HCT116 (cell line): ENCODE data around the gene TMEM140. TPM values are rescaled to one million over a fixed set of nuclear protein-coding genes. Genes with fewer than 3 reads are reported as not detected.

Experiments
- ATAC-seq: fragments of 200-7000 bp; cut with Tn5 transposase; 2 replicates; pipeline ENCODE4 v1.9.1; 2020; ENCODE audit warnings: mild to moderate bottlenecking, moderate library complexity
- BruUV-seq: library from RNA; stranded (reverse); fragments of 400-500 nt; replicated peaks from 2 replicates; lab custom pipeline; 2021; lab: Mats Ljungman, UMichigan
- CTCF ChIA-PET: fragments of 300-600 bp; sonication (Branson Sonifier 250); formaldehyde crosslinking; loops from one replicate; lab custom pipeline; 2021; ENCODE audit warnings: antibody characterized with exemption; lab: Charles Lee
- POLR2A ChIA-PET: fragments of 300-600, 350-600 bp; sonication (Branson Sonifier 250); formaldehyde crosslinking; loops from one replicate; lab custom pipeline; 2021; ENCODE audit warnings: antibody characterized with exemption; lab: Charles Lee
- RAD21 ChIA-PET, 2 experiments: fragments of 300-600 bp; sonication (Branson Sonifier 250); formaldehyde crosslinking; loops; one replicate each; lab custom pipeline; 2023; ENCODE audit warnings: low total read pairs in 2 of 2; ENCODE audit not compliant: uncharacterized antibody in 2 of 2, unreplicated experiment in 2 of 2, low non-redundant PET in 1 of 2; lab: Charles Lee
- DNase-seq: peaks from one replicate; pipeline ENCODE4 v3.0.0-alpha.2; 2010; ENCODE audit warnings: low read depth, low spot score
- H2AFZ ChIP-seq: fragments of 200-600 bp; shearing (Covaris generic), sonication (generic); 2 replicates; pipeline ENCODE4 v1.6.1; 2017; ENCODE audit warnings: low read depth, mixed run types, mixed read lengths, antibody characterized with exemption, low read length; ENCODE audit not compliant: poor library complexity, severe bottlenecking
- H3K27ac ChIP-seq: 2 replicates; pipeline ENCODE4 v1.5.1; 2012; ENCODE audit warnings: low read depth, low read length
- H3K27me3 ChIP-seq: fragments of 200-600 bp; sonication (generic); 2 replicates; pipeline ENCODE4 v1.6.1; 2016; ENCODE audit warnings: mixed run types, low read length, mixed read lengths; ENCODE audit not compliant: insufficient read depth
- H3K36me3 ChIP-seq, 2 experiments: fragments of 200-500 bp in 1 of 2; fragments of 200-600 bp in 1 of 2; sonication (Bioruptor generic) in 1 of 2; sonication (generic) in 1 of 2; 2 replicates each; pipeline versions ENCODE4 v1.5.1 to v1.6.1; 2014 to 2016; ENCODE audit warnings: low read length in 2 of 2, inconsistent platforms in 1 of 2, mixed read lengths in 1 of 2, mixed run types in 1 of 2; ENCODE audit not compliant: insufficient read depth in 2 of 2, control insufficient read depth in 1 of 2
- H3K4me1 ChIP-seq, 2 experiments: fragments of 200-600 bp in 1 of 2; sonication (generic) in 1 of 2; 2 replicates each; pipeline versions ENCODE4 v1.5.1 to v1.6.1; 2012 to 2017; ENCODE audit warnings: low read length in 2 of 2, inconsistent platforms in 1 of 2, mild to moderate bottlenecking in 1 of 2, mixed read lengths in 1 of 2, mixed run types in 1 of 2, moderate library complexity in 1 of 2; ENCODE audit not compliant: insufficient read depth in 2 of 2, control insufficient read depth in 1 of 2
- H3K4me2 ChIP-seq: fragments of 200-600 bp; sonication (generic); 2 replicates; pipeline ENCODE4 v1.6.1; 2017; ENCODE audit warnings: mixed run types, low read length, mixed read lengths
- H3K4me3 ChIP-seq, 2 experiments: fragments of 200-600 bp in 1 of 2; sonication (generic) in 1 of 2; replicated peaks in 1 of 2; 2 replicates each; pipeline ENCODE4 v1.5.1; 2011 to 2016; ENCODE audit warnings: low read length in 2 of 2, control low read depth in 1 of 2, low read depth in 1 of 2, mild to moderate bottlenecking in 1 of 2, mixed read lengths in 1 of 2, mixed run types in 1 of 2
- H3K79me2 ChIP-seq: fragments of 200-600 bp; sonication (generic); 2 replicates; pipeline ENCODE4 v1.6.1; 2017; ENCODE audit warnings: mild to moderate bottlenecking, mixed run types, low read length, moderate library complexity, mixed read lengths; ENCODE audit not compliant: insufficient read depth
- H3K9ac ChIP-seq: fragments of 200-600 bp; sonication (generic); 2 replicates; pipeline ENCODE4 v1.6.1; 2016; ENCODE audit warnings: low read length, mixed read lengths
- H3K9me2 ChIP-seq: fragments of 200-600 bp; sonication (generic), shearing (Covaris generic); 2 replicates; pipeline ENCODE4 v1.6.1; 2017; ENCODE audit warnings: mixed run types, mild to moderate bottlenecking, moderate library complexity; ENCODE audit not compliant: insufficient read depth
- H3K9me3 ChIP-seq, 2 experiments: fragments of 200-500 bp in 1 of 2; fragments of 200-600 bp in 1 of 2; sonication (Bioruptor generic) in 1 of 2; sonication (generic) in 1 of 2; 2 replicates each; pipeline ENCODE4 v1.6.1; 2014 to 2017; ENCODE audit warnings: low read length in 2 of 2, mixed read lengths in 2 of 2, inconsistent platforms in 1 of 2, low read depth in 1 of 2, mild to moderate bottlenecking in 1 of 2, mixed run types in 1 of 2, moderate library complexity in 1 of 2; ENCODE audit not compliant: control insufficient read depth in 1 of 2, insufficient read depth in 1 of 2
- H4K20me1 ChIP-seq: fragments of 200-600 bp; sonication (generic), shearing (Covaris generic); 2 replicates; pipeline ENCODE4 v1.6.1; 2017; ENCODE audit warnings: mixed run types, mild to moderate bottlenecking, moderate library complexity; ENCODE audit not compliant: insufficient read depth
- CBX3 ChIP-seq: IDR thresholded peaks from 2 replicates; pipeline ENCODE4 v1.6.1; 2012; ENCODE audit warnings: low read depth
- CEBPB ChIP-seq: IDR thresholded peaks from 2 replicates; pipeline ENCODE4 v1.6.1; 2012; ENCODE audit warnings: low read depth
- EGR1 ChIP-seq: IDR thresholded peaks from 2 replicates; pipeline ENCODE4 v1.6.1; 2012; ENCODE audit warnings: low read depth
- EZH2phosphoT487 ChIP-seq: fragments of 200-600 bp; IDR thresholded peaks from 2 replicates; pipeline ENCODE4 v1.6.1; 2018; ENCODE audit warnings: antibody characterized with exemption, borderline replicate concordance
- JUND ChIP-seq: IDR thresholded peaks from 2 replicates; pipeline ENCODE4 v1.6.1; 2012
- POLR2A ChIP-seq: IDR thresholded peaks from 2 replicates; pipeline ENCODE4 v1.7.0; 2011; ENCODE audit warnings: borderline replicate concordance; ENCODE audit not compliant: insufficient read depth, insufficient read length; ENCODE audit errors: extremely low read depth
- REST ChIP-seq: IDR thresholded peaks from 2 replicates; pipeline ENCODE4 v1.6.1; 2012; ENCODE audit warnings: low read depth
- SIN3A ChIP-seq: IDR thresholded peaks from 2 replicates; pipeline ENCODE4 v1.6.1; 2012; ENCODE audit warnings: low read depth
- SP1 ChIP-seq: IDR thresholded peaks from 2 replicates; pipeline ENCODE4 v1.6.1; 2012; ENCODE audit warnings: low read depth
- intact Hi-C: fragments of 100-400 bp; cut with micrococcal nuclease; formaldehyde crosslinking; loops from 2 replicates; pipeline ENCODE4 v1.10.0; 2022
- total RNA-seq: library from RNA; stranded (reverse); gene quantifications from one replicate; pipeline ENCODE4 v1.2.1, GENCODE V29; 2021; ENCODE audit not compliant: unreplicated experiment
- TF ChIP-seq, protein P1 (sequence below), 3 experiments: fragments of 200-600 bp in 1 of 3; sonication (generic) in 1 of 3; IDR thresholded peaks in 2 of 3; conservative IDR thresholded peaks in 1 of 3; 2 replicates each; pipeline ENCODE4 v1.5.1; 2012 to 2017; ENCODE audit warnings: low read depth in 2 of 3, low read length in 2 of 3, antibody characterized with exemption in 1 of 3, borderline replicate concordance in 1 of 3, control low read depth in 1 of 3, mild to moderate bottlenecking in 1 of 3, mixed read lengths in 1 of 3, mixed run types in 1 of 3, moderate library complexity in 1 of 3; ENCODE audit not compliant: insufficient read depth in 1 of 3

Gene TMEM140
- total RNA-seq, 1 experiment from 2014 or later = not detected

GRCh38 chr7:135165862-135166261 is 18.0 kb downstream of the TMEM140 start:
- peaks cover 29% of the 10 kb centered on the region for H3K79me2 ChIP-seq

GRCh38 chr7:135166338-135166990 is 18.6 kb downstream of the TMEM140 start:
- Histone ChIP-seq H3K36me3 (peaks cover 7 to 40% of the 10 kb centered on the region in 2 experiments; a peak in 2 of 4 replicates), H2AFZ (no peak overlapping the region), H3K27ac (no peak overlapping the region), H3K9me2 (no peaks in the 10 kb centered on the region), H3K27me3 (no peaks in the 10 kb centered on the region), H4K20me1 (peaks cover 3% of the 10 kb centered on the region; the same call in 1 of the 2 replicates), H3K4me1 (peaks cover 0 to 15% of the 10 kb centered on the region in 2 experiments; a peak in 2 of 4 replicates), H3K4me3 (no peak overlapping the region), H3K79me2 (peaks cover 29% of the 10 kb centered on the region), H3K9ac (no peak overlapping the region), H3K4me2 (no peak overlapping the region), H3K9me3 (no peaks in the 10 kb centered on the region)
- ChIA-PET RAD21 (no interaction called here), POLR2A (no interaction called here), CTCF (no interaction called here)
- intact Hi-C loops = loop anchor here (10.0 kb wide), 2 partner anchors 272 to 472 kb away; no protein-coding TSS in a partner anchor
- ATAC-seq (no peak), DNase-seq (no peak)
- no TSS peak for BruUV-seq
- TF ChIP-seq, protein P1, sequence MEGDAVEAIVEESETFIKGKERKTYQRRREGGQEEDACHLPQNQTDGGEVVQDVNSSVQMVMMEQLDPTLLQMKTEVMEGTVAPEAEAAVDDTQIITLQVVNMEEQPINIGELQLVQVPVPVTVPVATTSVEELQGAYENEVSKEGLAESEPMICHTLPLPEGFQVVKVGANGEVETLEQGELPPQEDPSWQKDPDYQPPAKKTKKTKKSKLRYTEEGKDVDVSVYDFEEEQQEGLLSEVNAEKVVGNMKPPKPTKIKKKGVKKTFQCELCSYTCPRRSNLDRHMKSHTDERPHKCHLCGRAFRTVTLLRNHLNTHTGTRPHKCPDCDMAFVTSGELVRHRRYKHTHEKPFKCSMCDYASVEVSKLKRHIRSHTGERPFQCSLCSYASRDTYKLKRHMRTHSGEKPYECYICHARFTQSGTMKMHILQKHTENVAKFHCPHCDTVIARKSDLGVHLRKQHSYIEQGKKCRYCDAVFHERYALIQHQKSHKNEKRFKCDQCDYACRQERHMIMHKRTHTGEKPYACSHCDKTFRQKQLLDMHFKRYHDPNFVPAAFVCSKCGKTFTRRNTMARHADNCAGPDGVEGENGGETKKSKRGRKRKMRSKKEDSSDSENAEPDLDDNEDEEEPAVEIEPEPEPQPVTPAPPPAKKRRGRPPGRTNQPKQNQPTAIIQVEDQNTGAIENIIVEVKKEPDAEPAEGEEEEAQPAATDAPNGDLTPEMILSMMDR (IDR thresholded peaks at IDR 0.05 in 2 of 3, conservative IDR thresholded peaks at IDR 0.05 in 1 of 3; ENCODE audit: borderline replicate concordance in 1 of 3, insufficient read depth in 1 of 3, low read depth in 2 of 3, low read length in 2 of 3) = no peak
- TF ChIP-seq CBX3 (no peak), EZH2phosphoT487 (no peak), JUND (no peak), SP1 (no peak), SIN3A (no peak), REST (no peak)

More at GRCh38 chr7:135165862-135166261, 18.0 kb downstream of the TMEM140 start:
- ChIA-PET CTCF (no interaction called here), POLR2A (no interaction called here), RAD21 (no interaction called here)
- no peak overlapping the region for H2AFZ ChIP-seq
- no peak overlapping the region for H3K4me2 ChIP-seq
- peaks cover 7 to 40% of the 10 kb centered on the region in 2 experiments; a peak in 2 of 4 replicates for H3K36me3 ChIP-seq
- TF ChIP-seq, protein P1 (IDR thresholded peaks at IDR 0.05 in 2 of 3, conservative IDR thresholded peaks at IDR 0.05 in 1 of 3; ENCODE audit: borderline replicate concordance in 1 of 3, insufficient read depth in 1 of 3, low read depth in 2 of 3, low read length in 2 of 3) = no peak
- TF ChIP-seq EGR1 (no peak), POLR2A (no peak), CEBPB (no peak)
- BruUV-seq = no TSS peak
- no peaks in the 10 kb centered on the region for H3K9me2 ChIP-seq
- ATAC-seq = no peak
- no peak overlapping the region for H3K9ac ChIP-seq
- H3K4me3 ChIP-seq = no peak overlapping the region
- H4K20me1 ChIP-seq = peaks cover 3% of the 10 kb centered on the region; the same call in 1 of the 2 replicates
- peaks cover 2 to 20% of the 10 kb centered on the region in 2 experiments for H3K4me1 ChIP-seq
- DNase-seq = no peak
- no peaks in the 10 kb centered on the region for H3K27me3 ChIP-seq
- H3K27ac ChIP-seq = no peak overlapping the region
- intact Hi-C loops = loop anchor here (10.0 kb wide), 2 partner anchors 271 to 471 kb away; no protein-coding TSS in a partner anchor
- no peaks in the 10 kb centered on the region for H3K9me3 ChIP-seq
